Measurements from ENCODE around the gene ADM. TPM values are rescaled to one million over a fixed set of nuclear protein-coding genes. Genes with fewer than 3 reads are reported as not detected.
A peak's percentile ranks its signal among the peaks of the same experiment; 100 is the strongest.

ADM gene
- total and polyA plus RNA-seq, 4 donors = 9.7 to 33.1 (median 22.7) TPM

- H3K27me3 ChIP-seq (ENCODE audit: control insufficient read depth in 4 of 4, insufficient read depth in 4 of 4, low read length in 3 of 4) = no peaks in the 10 kb centered on the region
- H3K27ac ChIP-seq (ENCODE audit: low read depth in 1 of 2, low read length in 2 of 2) = no peak overlapping the region
- H3K9ac ChIP-seq (ENCODE audit: low read depth in 1 of 2, low read length in 2 of 2) = no peak overlapping the region
- no peaks in the 10 kb centered on the region for H3K36me3 ChIP-seq (ENCODE audit: control insufficient read depth in 4 of 4, insufficient read depth in 3 of 4, low read depth in 1 of 4, low read length in 3 of 4)
- H3K9me3 ChIP-seq (ENCODE audit: control insufficient read depth in 4 of 4, low read length in 3 of 4) = no peaks in the 10 kb centered on the region
- H3K4me3 ChIP-seq (ENCODE audit: low read depth in 1 of 3, low read length in 3 of 3) = no peak overlapping the region
- DNase-seq (ENCODE audit: low spot score) = no peak
- TF ChIP-seq TAF1 (conservative IDR thresholded peaks at IDR 0.05) (no peak), ATF3 (IDR thresholded peaks at IDR 0.05) (no peak), HNF4A (conservative IDR thresholded peaks at IDR 0.05) (no peak), FOXA2 (IDR thresholded peaks at IDR 0.05) (no peak), SP1 (IDR thresholded peaks at IDR 0.05) (no peak), EGR1 (IDR thresholded peaks at IDR 0.05; ENCODE audit: low read depth in 2 of 2) (no peak), NR2F2 (IDR thresholded peaks at IDR 0.05) (no peak), FOXA1 (IDR thresholded peaks at IDR 0.05) (no peak), GABPA (IDR thresholded peaks at IDR 0.05 in 1 of 2, conservative IDR thresholded peaks at IDR 0.05 in 1 of 2) (no peak), ZBTB33 (IDR thresholded peaks at IDR 0.05) (no peak), RAD21 (IDR thresholded peaks at IDR 0.05) (no peak), HNF4G (IDR thresholded peaks at IDR 0.05) (no peak), MAX (IDR thresholded peaks at IDR 0.05) (no peak)
- TF ChIP-seq, protein P1, sequence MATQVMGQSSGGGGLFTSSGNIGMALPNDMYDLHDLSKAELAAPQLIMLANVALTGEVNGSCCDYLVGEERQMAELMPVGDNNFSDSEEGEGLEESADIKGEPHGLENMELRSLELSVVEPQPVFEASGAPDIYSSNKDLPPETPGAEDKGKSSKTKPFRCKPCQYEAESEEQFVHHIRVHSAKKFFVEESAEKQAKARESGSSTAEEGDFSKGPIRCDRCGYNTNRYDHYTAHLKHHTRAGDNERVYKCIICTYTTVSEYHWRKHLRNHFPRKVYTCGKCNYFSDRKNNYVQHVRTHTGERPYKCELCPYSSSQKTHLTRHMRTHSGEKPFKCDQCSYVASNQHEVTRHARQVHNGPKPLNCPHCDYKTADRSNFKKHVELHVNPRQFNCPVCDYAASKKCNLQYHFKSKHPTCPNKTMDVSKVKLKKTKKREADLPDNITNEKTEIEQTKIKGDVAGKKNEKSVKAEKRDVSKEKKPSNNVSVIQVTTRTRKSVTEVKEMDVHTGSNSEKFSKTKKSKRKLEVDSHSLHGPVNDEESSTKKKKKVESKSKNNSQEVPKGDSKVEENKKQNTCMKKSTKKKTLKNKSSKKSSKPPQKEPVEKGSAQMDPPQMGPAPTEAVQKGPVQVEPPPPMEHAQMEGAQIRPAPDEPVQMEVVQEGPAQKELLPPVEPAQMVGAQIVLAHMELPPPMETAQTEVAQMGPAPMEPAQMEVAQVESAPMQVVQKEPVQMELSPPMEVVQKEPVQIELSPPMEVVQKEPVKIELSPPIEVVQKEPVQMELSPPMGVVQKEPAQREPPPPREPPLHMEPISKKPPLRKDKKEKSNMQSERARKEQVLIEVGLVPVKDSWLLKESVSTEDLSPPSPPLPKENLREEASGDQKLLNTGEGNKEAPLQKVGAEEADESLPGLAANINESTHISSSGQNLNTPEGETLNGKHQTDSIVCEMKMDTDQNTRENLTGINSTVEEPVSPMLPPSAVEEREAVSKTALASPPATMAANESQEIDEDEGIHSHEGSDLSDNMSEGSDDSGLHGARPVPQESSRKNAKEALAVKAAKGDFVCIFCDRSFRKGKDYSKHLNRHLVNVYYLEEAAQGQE (IDR thresholded peaks at IDR 0.05) = no peak
- H3K4me1 ChIP-seq (ENCODE audit: control insufficient read depth in 4 of 4, insufficient read depth in 4 of 4, low read length in 3 of 4) = no peaks in the 10 kb centered on the region
Observed at GRCh38 chr11:10338287-10338686, 33.4 kb downstream of the ADM start.

GRCh38 chr11:10348650-10349280 is 43.9 kb downstream of the ADM start:
- WGBS = 71% methylated on average over 4 of the region's 4 CpGs
- no peak overlapping the region for H3K9ac ChIP-seq (ENCODE audit: low read depth in 1 of 2, low read length in 2 of 2)
- H3K9me3 ChIP-seq (ENCODE audit: control insufficient read depth in 4 of 4, low read length in 3 of 4) = no peaks in the 10 kb centered on the region
- no peaks in the 10 kb centered on the region for H3K27me3 ChIP-seq (ENCODE audit: control insufficient read depth in 4 of 4, insufficient read depth in 4 of 4, low read length in 3 of 4)
- no peaks in the 10 kb centered on the region for H3K36me3 ChIP-seq (ENCODE audit: control insufficient read depth in 4 of 4, insufficient read depth in 3 of 4, low read depth in 1 of 4, low read length in 3 of 4)
- H3K27ac ChIP-seq (ENCODE audit: low read depth in 1 of 2, low read length in 2 of 2) = no peak overlapping the region
- TF ChIP-seq, protein P1 (IDR thresholded peaks at IDR 0.05) = no peak
- no peak for TF ChIP-seq RAD21 (IDR thresholded peaks at IDR 0.05)
- TF ChIP-seq RXRA (IDR thresholded peaks at IDR 0.05) = peak in 1 of 2 donors; percentile 7
- no peak for TF ChIP-seq ATF3 (IDR thresholded peaks at IDR 0.05)
- no peak for TF ChIP-seq SP1 (IDR thresholded peaks at IDR 0.05)
- TF ChIP-seq JUND (IDR thresholded peaks at IDR 0.05) = no peak
- TF ChIP-seq HNF4A (conservative IDR thresholded peaks at IDR 0.05) = peak in 1 of 2 donors; percentile 9
- no peak overlapping the region for H3K4me3 ChIP-seq (ENCODE audit: low read depth in 1 of 3, low read length in 3 of 3)
- DNase-seq (ENCODE audit: low spot score) = no peak
- peaks cover 3 to 13% (median 8%) of the 10 kb centered on the region in 4 donors for H3K4me1 ChIP-seq (ENCODE audit: control insufficient read depth in 4 of 4, insufficient read depth in 4 of 4, low read length in 3 of 4)

Measured in liver (tissue), 9 donors.